SK-N-SH (cell line): ENCODE results near the gene HSF5.

Source experiments
- CTCF ChIP-seq: fragments of 200-600 bp; sonication (generic); IDR thresholded peaks from 2 replicates; pipeline ENCODE4 v1.6.1; 2017; ENCODE audit warnings: antibody characterized with exemption, mild to moderate bottlenecking, moderate library complexity
- EP300 ChIP-seq, 2 experiments: IDR thresholded peaks; 2 replicates each; pipeline versions ENCODE4 v1.4.0 to v1.6.1; 2012; ENCODE audit warnings: borderline replicate concordance in 1 of 2, low read depth in 1 of 2, low read length in 1 of 2
- MXI1 ChIP-seq: IDR thresholded peaks from 2 replicates; pipeline ENCODE4 v1.6.1; 2012; ENCODE audit warnings: mild to moderate bottlenecking, low read depth, low read length, improper control_type of control experiment
- NRF1 ChIP-seq: IDR thresholded peaks from 2 replicates; pipeline ENCODE4 v1.6.1; 2012; ENCODE audit warnings: low read depth, mild to moderate bottlenecking, low read length
- ZBTB33 ChIP-seq: IDR thresholded peaks from 2 replicates; pipeline ENCODE4 v1.4.0; 2012; ENCODE audit warnings: low read depth, borderline replicate concordance

GRCh38 chr17:58446086-58446485, 42.1 kb downstream of the HSF5 start:
- TF ChIP-seq CTCF: no peak
- TF ChIP-seq MXI1: no peak
- no peak for TF ChIP-seq EP300 (IDR thresholded peaks at IDR 0.05; ENCODE audit: borderline replicate concordance in 1 of 2, low read depth in 1 of 2, low read length in 1 of 2)
- no peak for TF ChIP-seq ZBTB33
- no peak for TF ChIP-seq NRF1
